Heart left ventricle (tissue), 16 donors: ENCODE measurements around the gene ANKRD11. TPM values are rescaled to one million over a fixed set of nuclear protein-coding genes. Genes with fewer than 3 reads are reported as not detected.

Experiments used
- ATAC-seq, 4 donors: fragments of 200-7000 bp; cut with Tn5 transposase; one replicate each; pipeline ENCODE4 v1.9.1; 2020 to 2022; ENCODE audit warnings: moderate library complexity in 4 of 4, mild to moderate bottlenecking in 3 of 4, moderate number of reproducible peaks in 1 of 4
- DNase-seq, 5 donors: peaks; one replicate each; pipeline ENCODE4 v3.0.0-alpha.2; 2020
- H3K27ac ChIP-seq, 12 donors: fragments of 200-600 bp; sonication (generic) in 4 of 12; one replicate each; pipeline versions ENCODE4 v1.5.0 to v1.8.0; 2016 to 2022; ENCODE audit warnings: mild to moderate bottlenecking in 2 of 12
- H3K27me3 ChIP-seq, 9 donors: fragments of 200-600 bp; sonication (generic) in 2 of 9; one replicate each; pipeline versions ENCODE4 v1.5.1 to v1.8.0; 2016 to 2022; ENCODE audit warnings: mild to moderate bottlenecking in 3 of 9
- H3K36me3 ChIP-seq, 9 donors: fragments of 200-600 bp; sonication (generic) in 2 of 9; one replicate each; pipeline versions ENCODE4 v1.5.0 to v1.8.0; 2018 to 2022; ENCODE audit warnings: mild to moderate bottlenecking in 2 of 9
- H3K4me1 ChIP-seq, 12 donors: fragments of 200-600 bp; sonication (generic) in 4 of 12; one replicate each; pipeline versions ENCODE4 v1.5.0 to v1.8.0; 2016 to 2022; ENCODE audit warnings: mild to moderate bottlenecking in 3 of 12
- H3K4me3 ChIP-seq, 12 donors: fragments of 200-600 bp; sonication (generic) in 4 of 12; one replicate each; pipeline versions ENCODE4 v1.5.0 to v1.8.0; 2017 to 2022; ENCODE audit warnings: mild to moderate bottlenecking in 9 of 12, moderate library complexity in 4 of 12
- H3K9me3 ChIP-seq, 12 donors: fragments of 200-600 bp; sonication (generic) in 4 of 12; one replicate each; pipeline versions ENCODE4 v1.5.0 to v1.8.0; 2016 to 2022; ENCODE audit warnings: mild to moderate bottlenecking in 1 of 12
- POLR2A ChIP-seq, 2 donors: fragments of 450-650 bp; IDR thresholded peaks; one replicate each; pipeline ENCODE4 v1.6.1; 2017; ENCODE audit warnings: antibody characterized with exemption in 2 of 2, mild to moderate bottlenecking in 2 of 2, moderate library complexity in 2 of 2
- WGBS, 4 donors: extraction: QIAGEN DNeasy Blood & Tissue Kit in 2 of 4; methylation state at CpG; one replicate each; pipeline versions ENCODE4 v1.1.5 to v1.1.7; 2013 to 2018; 5-methylcytosine and 5-hydroxymethylcytosine counted together
- intact Hi-C, 10 donors: fragments of 100-400 bp; cut with DNase I; formaldehyde crosslinking; loops; one replicate each; pipeline versions ENCODE4 v1.11.1 to v1.14.2; 2022
- polyA plus RNA-seq, 2 donors: library from polyadenylated mRNA; stranded (reverse); fragments of 200-250 nt; gene quantifications; one replicate each; pipeline ENCODE4 v1.2.3, GENCODE V29; 2013
- total RNA-seq, 9 donors: library from RNA; depleted of rRNA in 2 of 9; stranded (reverse); fragments of >200 nt in 2 of 9; fragmentation: NEBNext Ultra II Directional in 3 of 9; extraction: Animal tissue kit (Norgen Biotek cat#: 25700) in 3 of 9; gene quantifications; one replicate each; pipeline versions ENCODE4 v1.1.0 to v1.2.4, GENCODE V29; 2016 to 2023
- TF ChIP-seq, protein P1 (sequence below), 12 donors: fragments of 200-600 bp; sonication (generic) in 4 of 12; IDR thresholded peaks; one replicate each; pipeline versions ENCODE4 v1.5.0 to v1.8.0; 2018 to 2022; ENCODE audit warnings: antibody characterized with exemption in 12 of 12, mild to moderate bottlenecking in 5 of 12
- donor health status: ischemic (EF 13 %, LVEDD 7.1; RV severe dilation, severe dysfunction).
- donor health status: healthy with polysubstance abuse.
- donor health status: DM: no; HTN: yes; CAD: no.
- donor health status: DM: no; HTN: no; CAD: no.
- donor health status: ischemic (EF 25% LVEDD 6.9; RV normal size, moderate dysfunction).
- donor health status: ischemic (EF 25% LVEDD 5.7; RV mildly dilated, moderate dysfunction).
- donor health status: healthy.
- donor health status: DM: yes; HTN: yes; CAD: no.
- donor health status: ischemic (EF 35%, LVEDD 5.7; RV mildly dilated, moderate dysfunction).
- donor health status: nonischemic (EF 11% LVEDD 7.7; RV severe dilation, severe dysfunction).
- donor health status: DM: yes; HTN: yes; CAD: no.
- donor health status: PGD.
- donor health status: ischemic (EF 29% LVEDD 5.4; RV normal size, mild dysfunction).
- donor health status: nonischemic (EF 23%, LVEDD 6.1; RV moderate dilation, normal function).

ANKRD11 gene
- total and polyA plus RNA-seq, 11 donors, result 53.6 to 123 (median 67.7) TPM

DNA sequence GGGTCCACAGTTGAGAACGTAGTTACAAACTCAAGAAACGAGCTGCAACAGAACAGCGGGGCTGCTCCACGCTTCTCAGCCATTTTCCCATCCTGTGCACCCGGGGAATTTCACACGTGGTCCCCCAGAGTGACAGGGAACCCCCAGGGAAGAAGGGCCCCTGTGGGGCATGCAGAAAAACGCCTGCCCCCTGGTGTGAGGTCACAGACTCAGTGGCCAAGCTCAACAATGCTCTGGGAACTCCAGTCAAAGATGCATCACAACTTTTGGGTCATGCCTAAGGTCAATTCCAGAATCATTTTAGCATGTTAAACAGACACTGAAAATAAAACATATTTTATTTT, 157.5 kb downstream of the ANKRD11 start:
- Histone ChIP-seq H3K4me3 (no peak overlapping the region), H3K27me3 (no peaks in the 10 kb centered on the region), H3K36me3 (no peaks in the 10 kb centered on the region), H3K27ac (peak overlapping the region in 6 of 12 donors; percentile 25 to 86 (median 50)), H3K4me1 (peaks cover 18 to 87% (median 70%) of the 10 kb centered on the region in 12 donors), H3K9me3 (no peaks in the 10 kb centered on the region)
- no peak for DNase-seq
- TF ChIP-seq, protein P1, sequence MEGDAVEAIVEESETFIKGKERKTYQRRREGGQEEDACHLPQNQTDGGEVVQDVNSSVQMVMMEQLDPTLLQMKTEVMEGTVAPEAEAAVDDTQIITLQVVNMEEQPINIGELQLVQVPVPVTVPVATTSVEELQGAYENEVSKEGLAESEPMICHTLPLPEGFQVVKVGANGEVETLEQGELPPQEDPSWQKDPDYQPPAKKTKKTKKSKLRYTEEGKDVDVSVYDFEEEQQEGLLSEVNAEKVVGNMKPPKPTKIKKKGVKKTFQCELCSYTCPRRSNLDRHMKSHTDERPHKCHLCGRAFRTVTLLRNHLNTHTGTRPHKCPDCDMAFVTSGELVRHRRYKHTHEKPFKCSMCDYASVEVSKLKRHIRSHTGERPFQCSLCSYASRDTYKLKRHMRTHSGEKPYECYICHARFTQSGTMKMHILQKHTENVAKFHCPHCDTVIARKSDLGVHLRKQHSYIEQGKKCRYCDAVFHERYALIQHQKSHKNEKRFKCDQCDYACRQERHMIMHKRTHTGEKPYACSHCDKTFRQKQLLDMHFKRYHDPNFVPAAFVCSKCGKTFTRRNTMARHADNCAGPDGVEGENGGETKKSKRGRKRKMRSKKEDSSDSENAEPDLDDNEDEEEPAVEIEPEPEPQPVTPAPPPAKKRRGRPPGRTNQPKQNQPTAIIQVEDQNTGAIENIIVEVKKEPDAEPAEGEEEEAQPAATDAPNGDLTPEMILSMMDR (IDR thresholded peaks at IDR 0.05), result no peak
- no peak for TF ChIP-seq POLR2A (IDR thresholded peaks at IDR 0.05)
- ATAC-seq, result no peak
- 34 to 57% (median 51%) methylated on average over 7 of the region's 7 CpGs for WGBS, 4 donors
- intact Hi-C loops, result loop anchor here (1.0 to 10.0 kb wide), 12 partner anchors 52 to 312 kb away; partner anchors contain the start of genes SPG7 (in 7 of the 10) and ANKRD11 (in 2 of the 10)

DNA sequence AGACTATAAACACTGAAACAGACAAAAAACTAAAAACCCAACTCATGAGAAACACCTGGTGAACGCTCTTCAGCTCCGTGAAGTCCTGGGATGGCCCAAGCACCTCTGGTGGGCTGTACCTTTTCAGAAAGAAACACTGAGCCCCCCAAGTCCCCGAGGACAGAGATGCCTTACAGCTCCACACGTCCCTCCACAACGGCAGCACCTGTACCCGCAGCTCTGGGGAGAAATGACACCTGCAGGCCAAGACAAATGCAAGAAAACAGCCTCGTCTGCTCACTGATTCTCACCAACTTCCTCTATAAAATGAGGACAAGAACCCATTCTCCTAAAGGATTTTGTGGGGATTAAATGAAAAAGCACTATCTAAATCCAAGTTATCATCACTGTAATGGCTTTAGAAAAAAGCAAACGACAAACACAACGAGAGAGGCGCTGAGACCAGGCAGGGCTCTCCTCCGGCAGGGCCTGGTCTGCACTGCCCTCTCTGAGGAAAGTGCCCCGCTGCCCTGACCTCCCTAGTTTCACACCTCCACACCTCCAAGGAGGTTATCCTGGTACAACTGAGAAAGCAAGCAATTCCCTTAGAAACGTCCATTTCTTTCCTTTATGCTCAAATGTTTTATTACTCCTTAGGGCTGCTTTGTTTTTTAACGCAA, 158.0 kb downstream of the ANKRD11 start:
- 62 to 71% (median 67%) methylated on average over 14 of the region's 14 CpGs for WGBS, 4 donors
- ATAC-seq (no peak), DNase-seq (no peak)
- H3K4me1 ChIP-seq, result peaks cover 18 to 87% (median 68%) of the 10 kb centered on the region in 12 donors
- no peaks in the 10 kb centered on the region for H3K9me3 ChIP-seq
- peak overlapping the region in 6 of 12 donors; percentile 25 to 86 (median 52) for H3K27ac ChIP-seq
- intact Hi-C loops, result loop anchor here (2.0 to 10.0 kb wide), 11 partner anchors 52 to 312 kb away; partner anchors contain the start of genes SPG7 (in 7 of the 10) and ANKRD11 (in 1 of the 10)
- TF ChIP-seq POLR2A (IDR thresholded peaks at IDR 0.05), result no peak
- TF ChIP-seq, protein P1 (IDR thresholded peaks at IDR 0.05), result no peak
- no peaks in the 10 kb centered on the region for H3K27me3 ChIP-seq
- no peak overlapping the region for H3K4me3 ChIP-seq
- no peaks in the 10 kb centered on the region for H3K36me3 ChIP-seq

DNA sequence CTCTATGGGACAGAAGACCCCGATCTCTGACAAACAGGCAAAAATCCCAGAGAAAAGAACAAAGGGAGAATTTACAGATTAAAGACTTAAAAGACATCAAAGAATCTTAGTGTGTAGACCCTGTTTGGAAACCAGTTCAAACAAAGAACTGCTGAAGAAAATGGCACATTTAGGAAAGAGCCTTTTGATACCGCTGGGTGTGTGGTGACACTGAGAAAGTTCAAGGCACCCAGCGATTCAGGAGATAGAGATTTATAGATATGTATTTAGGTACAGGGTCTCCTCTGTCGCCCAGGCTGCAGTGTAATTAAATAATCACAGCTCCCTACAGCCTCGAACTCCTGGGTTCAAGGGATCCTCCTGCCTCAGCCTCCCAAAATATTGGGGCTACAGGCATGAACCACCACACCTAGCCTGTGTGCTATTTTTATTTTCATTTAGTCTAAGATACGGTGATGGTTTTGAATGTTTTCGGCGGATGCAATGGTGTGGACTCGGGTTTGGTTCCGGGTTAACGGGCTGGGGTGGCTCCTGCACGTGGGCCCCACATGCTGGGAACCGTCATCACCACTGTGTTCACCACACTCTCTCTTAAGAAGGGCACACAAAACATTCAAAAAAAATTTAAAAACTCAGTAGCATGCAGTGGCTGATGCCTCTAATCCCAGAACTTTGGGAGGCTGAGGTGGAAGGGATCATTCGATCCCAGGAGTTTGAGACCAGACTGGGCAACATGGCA, 158.8 kb downstream of the ANKRD11 start:
- Histone ChIP-seq H3K27me3 (no peaks in the 10 kb centered on the region), H3K9me3 (no peaks in the 10 kb centered on the region), H3K36me3 (no peaks in the 10 kb centered on the region), H3K4me1 (peaks cover 18 to 87% (median 66%) of the 10 kb centered on the region in 12 donors), H3K27ac (peak overlapping the region in 3 of 12 donors; percentile 32 to 59 (median 58)), H3K4me3 (no peak overlapping the region)
- TF ChIP-seq, protein P1 (IDR thresholded peaks at IDR 0.05), result no peak
- TF ChIP-seq POLR2A (IDR thresholded peaks at IDR 0.05), result no peak
- 86 to 90% (median 89%) methylated on average over 14 of the region's 14 CpGs for WGBS, 4 donors
- ATAC-seq (no peak), DNase-seq (no peak)
- intact Hi-C loops, result loop anchor here (2.0 to 10.0 kb wide), 12 partner anchors 53 to 313 kb away; partner anchors contain the start of genes SPG7 (in 7 of the 10) and ANKRD11 (in 1 of the 10)
